ENCODE measurements around the gene ZNF534. TPM values are rescaled to one million over a fixed set of nuclear protein-coding genes. Genes with fewer than 3 reads are reported as not detected.

Gene ZNF534
- 0.25 TPM in 1 of 2 replicates, not detected in the other for total RNA-seq

GRCh38 chr19:52428937-52429336 is at the start of gene ZNF534:
Gene ZNF534, plus strand, starts transcription at chr19:52429148. Its CDS starts 2,327 bp downstream, at chr19:52431475.

GRCh38 chr19:52397310-52398080 is 31.5 kb upstream of the ZNF534 start, which contains the start of gene ZNF528:
Gene ZNF528, plus strand, starts transcription at chr19:52397849. Its CDS starts 4,165 bp downstream, at chr19:52402014.

GRCh38 chr19:52453324-52454094 is 24.6 kb downstream of the ZNF534 start, which contains the start of gene ZNF578:
Gene ZNF578, plus strand, starts transcription at chr19:52453553. Its CDS starts 48,293 bp downstream, at chr19:52501846.

Other genes starting within 250 kb of the ZNF534 start
- gene PPP2R1A, start 239.1 kb upstream of the ZNF534 start, total RNA-seq: 178 and 179 TPM in 2 replicates
- gene ZNF766, start 159.6 kb upstream of the ZNF534 start, total RNA-seq: 11.4 and 14.2 TPM in 2 replicates
- gene ZNF480, start 132.0 kb upstream of the ZNF534 start, total RNA-seq: 4.5 and 6.0 TPM in 2 replicates
- 1.00 and 2.7 TPM in 2 replicates for gene ZNF610, start 92.9 kb upstream of the ZNF534 start, total RNA-seq
- gene ZNF880, start 59.2 kb upstream of the ZNF534 start, total RNA-seq: 23.8 and 28.4 TPM in 2 replicates
- 18.4 and 24.2 TPM in 2 replicates for gene ZNF528, start 31.3 kb upstream of the ZNF534 start, total RNA-seq
- 2.8 and 3.5 TPM in 2 replicates for gene ZNF578, start 24.4 kb downstream of the ZNF534 start, total RNA-seq
- 17.9 and 28.0 TPM in 2 replicates for gene ZNF808, start 98.5 kb downstream of the ZNF534 start, total RNA-seq
- gene ZNF701, start 141.1 kb downstream of the ZNF534 start, total RNA-seq: 14.6 and 16.7 TPM in 2 replicates
- gene ZNF83, start 209.2 kb downstream of the ZNF534 start, total RNA-seq: 51.6 and 66.4 TPM in 2 replicates